ENCODE measurements around the gene KCTD16.

Gene KCTD16

GRCh38 chr5:144468571-144468970, 297.9 kb downstream of the KCTD16 start:
- Mint-ChIP-seq H3K27ac (no peak overlapping the region), H3K27me3 (no peaks in the 10 kb centered on the region), H3K4me3 (no peak overlapping the region), H3K9me3 (peaks cover 3% of the 10 kb centered on the region), H3K36me3 (no peaks in the 10 kb centered on the region), H3K4me1 (no peaks in the 10 kb centered on the region)
- no peak for ATAC-seq

- Mint-ChIP-seq H3K4me1 (no peaks in the 10 kb centered on the region), H3K36me3 (no peaks in the 10 kb centered on the region), H3K4me3 (no peak overlapping the region), H3K9me3 (peaks cover 3% of the 10 kb centered on the region), H3K27ac (no peak overlapping the region), H3K27me3 (no peaks in the 10 kb centered on the region)
- no peak for ATAC-seq
Observed at GRCh38 chr5:144469106-144469505, 298.4 kb downstream of the KCTD16 start.

- Mint-ChIP-seq H3K4me3 (no peak overlapping the region), H3K27me3 (no peaks in the 10 kb centered on the region), H3K4me1 (no peaks in the 10 kb centered on the region)
Observed at GRCh38 chr5:144472221-144472620, 301.5 kb downstream of the KCTD16 start.

GRCh38 chr5:144473650-144474049, 303.0 kb downstream of the KCTD16 start:
- H3K4me1 Mint-ChIP-seq: no peaks in the 10 kb centered on the region
- H3K36me3 Mint-ChIP-seq: no peaks in the 10 kb centered on the region
- no peak overlapping the region for H3K4me3 Mint-ChIP-seq
- no peaks in the 10 kb centered on the region for H3K27me3 Mint-ChIP-seq
- H3K27ac Mint-ChIP-seq: no peak overlapping the region
- H3K9me3 Mint-ChIP-seq: no peaks in the 10 kb centered on the region
- no peak for ATAC-seq

More at GRCh38 chr5:144472221-144472620, 301.5 kb downstream of the KCTD16 start:
- no peak overlapping the region for H3K27ac Mint-ChIP-seq
- no peaks in the 10 kb centered on the region for H3K36me3 Mint-ChIP-seq
- no peaks in the 10 kb centered on the region for H3K9me3 Mint-ChIP-seq
- ATAC-seq: no peak

- ATAC-seq: no peak
- no peaks in the 10 kb centered on the region for H3K4me1 Mint-ChIP-seq
Observed at GRCh38 chr5:144478565-144478964, 307.9 kb downstream of the KCTD16 start.

GRCh38 chr5:144481861-144482260, 311.2 kb downstream of the KCTD16 start:
- Mint-ChIP-seq H3K27me3 (no peaks in the 10 kb centered on the region), H3K27ac (no peak overlapping the region), H3K4me3 (no peak overlapping the region), H3K36me3 (no peaks in the 10 kb centered on the region), H3K4me1 (no peaks in the 10 kb centered on the region), H3K9me3 (no peaks in the 10 kb centered on the region)
- ATAC-seq: no peak

More at GRCh38 chr5:144478565-144478964, 307.9 kb downstream of the KCTD16 start:
- Mint-ChIP-seq H3K9me3 (no peaks in the 10 kb centered on the region), H3K4me3 (no peak overlapping the region), H3K36me3 (no peaks in the 10 kb centered on the region), H3K27me3 (no peaks in the 10 kb centered on the region), H3K27ac (no peak overlapping the region)

GRCh38 chr5:144484124-144484897, 313.6 kb downstream of the KCTD16 start:
- Mint-ChIP-seq H3K27ac (no peak overlapping the region), H3K4me1 (no peaks in the 10 kb centered on the region), H3K27me3 (no peaks in the 10 kb centered on the region), H3K9me3 (no peaks in the 10 kb centered on the region), H3K36me3 (no peaks in the 10 kb centered on the region), H3K4me3 (no peak overlapping the region)
- ATAC-seq: no peak

- H3K27me3 Mint-ChIP-seq: no peaks in the 10 kb centered on the region
- no peak overlapping the region for H3K27ac Mint-ChIP-seq
- H3K4me3 Mint-ChIP-seq: no peak overlapping the region
- ATAC-seq: no peak
- H3K9me3 Mint-ChIP-seq: peaks cover 3% of the 10 kb centered on the region
- no peaks in the 10 kb centered on the region for H3K36me3 Mint-ChIP-seq
- no peaks in the 10 kb centered on the region for H3K4me1 Mint-ChIP-seq
Observed at GRCh38 chr5:144485540-144485939, 314.9 kb downstream of the KCTD16 start.

- Mint-ChIP-seq H3K36me3 (no peaks in the 10 kb centered on the region), H3K9me3 (peaks cover 3% of the 10 kb centered on the region), H3K4me1 (no peaks in the 10 kb centered on the region), H3K27me3 (no peaks in the 10 kb centered on the region), H3K27ac (no peak overlapping the region), H3K4me3 (no peak overlapping the region)
- ATAC-seq: no peak
Observed at GRCh38 chr5:144487207-144487606, 316.5 kb downstream of the KCTD16 start.

GRCh38 chr5:144487761-144488160, 317.1 kb downstream of the KCTD16 start:
- no peak overlapping the region for H3K27ac Mint-ChIP-seq

GRCh38 chr5:144503123-144503522, 332.4 kb downstream of the KCTD16 start:
- Mint-ChIP-seq H3K27me3 (no peaks in the 10 kb centered on the region), H3K4me1 (no peaks in the 10 kb centered on the region), H3K9me3 (peaks cover 3% of the 10 kb centered on the region), H3K27ac (no peak overlapping the region), H3K4me3 (no peak overlapping the region), H3K36me3 (no peaks in the 10 kb centered on the region)
- ATAC-seq: no peak

More at GRCh38 chr5:144487761-144488160, 317.1 kb downstream of the KCTD16 start:
- H3K27me3 Mint-ChIP-seq: no peaks in the 10 kb centered on the region
- H3K4me3 Mint-ChIP-seq: no peak overlapping the region
- ATAC-seq: no peak
- peaks cover 3% of the 10 kb centered on the region for H3K9me3 Mint-ChIP-seq
- H3K36me3 Mint-ChIP-seq: no peaks in the 10 kb centered on the region
- no peaks in the 10 kb centered on the region for H3K4me1 Mint-ChIP-seq

- ATAC-seq: no peak
- Mint-ChIP-seq H3K4me1 (no peaks in the 10 kb centered on the region), H3K9me3 (peaks cover 3% of the 10 kb centered on the region), H3K36me3 (no peaks in the 10 kb centered on the region), H3K27me3 (no peaks in the 10 kb centered on the region), H3K27ac (no peak overlapping the region), H3K4me3 (no peak overlapping the region)
Observed at GRCh38 chr5:144504929-144505577, 334.4 kb downstream of the KCTD16 start.

- Mint-ChIP-seq H3K36me3 (no peaks in the 10 kb centered on the region), H3K27ac (no peak overlapping the region), H3K4me1 (no peaks in the 10 kb centered on the region), H3K9me3 (no peaks in the 10 kb centered on the region), H3K27me3 (no peaks in the 10 kb centered on the region), H3K4me3 (no peak overlapping the region)
- ATAC-seq: no peak
Observed at GRCh38 chr5:144510845-144511579, 340.3 kb downstream of the KCTD16 start.

GRCh38 chr5:144511580-144512072, 341.0 kb downstream of the KCTD16 start:
- H3K27me3 Mint-ChIP-seq: no peaks in the 10 kb centered on the region
- ATAC-seq: no peak
- H3K4me1 Mint-ChIP-seq: no peaks in the 10 kb centered on the region
- H3K4me3 Mint-ChIP-seq: no peak overlapping the region
- H3K36me3 Mint-ChIP-seq: no peaks in the 10 kb centered on the region
- H3K27ac Mint-ChIP-seq: no peak overlapping the region
- no peaks in the 10 kb centered on the region for H3K9me3 Mint-ChIP-seq

GRCh38 chr5:144522698-144523097, 352.0 kb downstream of the KCTD16 start:
- Mint-ChIP-seq H3K27ac (no peak overlapping the region), H3K36me3 (no peaks in the 10 kb centered on the region), H3K9me3 (peaks cover 9% of the 10 kb centered on the region), H3K27me3 (no peaks in the 10 kb centered on the region), H3K4me1 (no peaks in the 10 kb centered on the region), H3K4me3 (no peak overlapping the region)
- no peak for ATAC-seq

All from stimulated activated memory B cell treated with anti-CD40 and anti-IgM and Interleukin-4, amounts not matched to agents 10 μg/mL and 1 μg/mL and 100 μg/mL, for 72 hours (primary cell).